HepG2 (cell line): ENCODE results near the gene PARP2. TPM values are rescaled to one million over a fixed set of nuclear protein-coding genes. Genes with fewer than 3 reads are reported as not detected.

Source experiments
- DMAP1 ChIP-seq: IDR thresholded peaks from 2 replicates; pipeline ENCODE4 v1.6.1; 2016
- NR2F2 ChIP-seq: IDR thresholded peaks from 2 replicates; pipeline ENCODE4 v1.6.1; 2012; ENCODE audit warnings: low read depth, inconsistent platforms, borderline replicate concordance
- RBAK ChIP-seq: sonication (generic); formaldehyde crosslinking; IDR thresholded peaks from 2 replicates; pipeline ENCODE4 v1.5.1; 2020; ENCODE audit warnings: mild to moderate bottlenecking, missing genetic modification reagents
- RFXAP ChIP-seq: sonication (generic); formaldehyde crosslinking; IDR thresholded peaks from 2 replicates; pipeline ENCODE4 v1.4.0; 2020; ENCODE audit warnings: missing genetic modification reagents, borderline replicate concordance
- THAP11 ChIP-seq: IDR thresholded peaks from 2 replicates; pipeline ENCODE4 v1.6.1; 2016; ENCODE audit warnings: missing biosample characterization, missing genetic modification reagents
- ZBTB34 ChIP-seq: sonication (generic); formaldehyde crosslinking; IDR thresholded peaks from 2 replicates; pipeline ENCODE4 v1.8.0; 2022; ENCODE audit warnings: mild to moderate bottlenecking, missing genetic modification reagents
- ZNF414 ChIP-seq: sonication (generic); formaldehyde crosslinking; IDR thresholded peaks from 2 replicates; pipeline ENCODE4 v1.5.0; 2020; ENCODE audit warnings: missing genetic modification reagents
- ZNF546 ChIP-seq: sonication (generic); formaldehyde crosslinking; conservative IDR thresholded peaks from 2 replicates; pipeline ENCODE4 v1.8.1; 2023; ENCODE audit warnings: mild to moderate bottlenecking, missing genetic modification reagents
- ZNF607 ChIP-seq: sonication (generic); formaldehyde crosslinking; IDR thresholded peaks from 2 replicates; pipeline ENCODE4 v1.5.1; 2020; ENCODE audit warnings: missing genetic modification reagents, mild to moderate bottlenecking, borderline replicate concordance
- ZNF83 ChIP-seq: sonication (generic); formaldehyde crosslinking; IDR thresholded peaks from 2 replicates; pipeline ENCODE4 v1.4.0; 2020; ENCODE audit warnings: missing genetic modification reagents, mild to moderate bottlenecking, borderline replicate concordance
- polyA plus RNA-seq, 8 experiments: library from polyadenylated mRNA; depleted of rRNA in 3 of 8; stranded (reverse) in 7 of 8; unstranded in 1 of 8; fragments of >200 nt; fragmentation: Illumina TruSeq in 4 of 8; extraction: Trizol in 4 of 8; gene quantifications; 2 replicates each; pipeline versions ENCODE4 v1.2.1 to v1.2.3, GENCODE V29; 2011 to 2016; ENCODE audit warnings: low read depth in 4 of 8, missing spikeins in 1 of 8, mixed read lengths in 1 of 8; ENCODE audit not compliant: insufficient read depth in 1 of 8
- total RNA-seq, 5 experiments: library from RNA; depleted of rRNA; stranded (reverse); fragments of >200 nt; fragmentation: Illumina TruSeq; extraction: Trizol; gene quantifications; 2 replicates each; pipeline ENCODE4 v1.2.3, GENCODE V29; 2016; ENCODE audit warnings: low read depth in 1 of 5
- TF ChIP-seq, protein P1 (sequence below): sonication (generic); formaldehyde crosslinking; IDR thresholded peaks from 2 replicates; pipeline ENCODE4 v1.4.0; 2020; ENCODE audit warnings: missing genetic modification reagents
- TF ChIP-seq, protein P2 (sequence below): IDR thresholded peaks from 2 replicates; pipeline ENCODE4 v1.6.1; 2012; ENCODE audit warnings: inconsistent platforms
- TF ChIP-seq, protein P3 (sequence below): sonication (generic); formaldehyde crosslinking; IDR thresholded peaks from 2 replicates; pipeline ENCODE4 v1.4.0; 2020; ENCODE audit warnings: missing genetic modification reagents
- TF ChIP-seq, protein P4 (sequence below): sonication (generic); formaldehyde crosslinking; IDR thresholded peaks from 2 replicates; pipeline ENCODE4 v1.8.1; 2022; ENCODE audit warnings: low read depth, mild to moderate bottlenecking, missing genetic modification reagents

The PARP2 gene
- total and polyA plus RNA-seq, 2 of the 13 experiments (the other 11 are each of a cell fraction or from before 2014, with no cell fraction given), result 37.3 to 38.4 TPM

DNA sequence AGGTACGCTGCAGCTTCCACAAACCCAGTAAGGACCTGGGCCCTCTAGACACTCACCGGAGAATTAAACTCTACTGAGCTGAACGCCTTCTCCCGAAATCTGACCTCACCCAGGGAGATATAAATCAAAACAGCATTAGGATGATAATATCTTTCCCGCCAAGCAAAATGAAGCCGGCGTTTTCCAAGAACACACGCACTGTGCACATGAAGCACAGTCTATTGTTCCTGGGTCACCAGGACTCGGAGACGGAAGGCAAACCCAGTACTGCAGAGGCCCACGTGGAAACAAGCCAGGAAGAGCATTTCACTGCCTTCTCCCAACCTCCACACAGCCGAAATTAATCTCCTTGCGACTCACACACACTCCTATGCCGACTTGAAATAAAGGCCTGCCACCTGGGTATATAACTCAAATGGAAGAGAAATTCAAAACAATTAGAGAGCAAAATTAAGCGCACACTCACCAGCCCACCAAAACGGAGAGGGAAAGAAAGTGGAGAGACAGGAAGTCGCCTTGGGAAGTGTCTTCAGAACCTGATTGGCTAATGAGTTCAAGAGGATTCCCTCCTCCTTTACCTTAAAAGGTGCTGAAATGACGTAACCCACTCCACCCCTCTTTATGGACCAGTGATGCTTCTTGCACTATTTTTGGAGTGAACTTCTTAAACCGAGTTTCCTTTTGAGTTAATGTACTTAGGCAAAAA is 10.5 kb upstream of the PARP2 start, which contains the start of gene CCNB1IP1 (continued):
- TF ChIP-seq, protein P1, sequence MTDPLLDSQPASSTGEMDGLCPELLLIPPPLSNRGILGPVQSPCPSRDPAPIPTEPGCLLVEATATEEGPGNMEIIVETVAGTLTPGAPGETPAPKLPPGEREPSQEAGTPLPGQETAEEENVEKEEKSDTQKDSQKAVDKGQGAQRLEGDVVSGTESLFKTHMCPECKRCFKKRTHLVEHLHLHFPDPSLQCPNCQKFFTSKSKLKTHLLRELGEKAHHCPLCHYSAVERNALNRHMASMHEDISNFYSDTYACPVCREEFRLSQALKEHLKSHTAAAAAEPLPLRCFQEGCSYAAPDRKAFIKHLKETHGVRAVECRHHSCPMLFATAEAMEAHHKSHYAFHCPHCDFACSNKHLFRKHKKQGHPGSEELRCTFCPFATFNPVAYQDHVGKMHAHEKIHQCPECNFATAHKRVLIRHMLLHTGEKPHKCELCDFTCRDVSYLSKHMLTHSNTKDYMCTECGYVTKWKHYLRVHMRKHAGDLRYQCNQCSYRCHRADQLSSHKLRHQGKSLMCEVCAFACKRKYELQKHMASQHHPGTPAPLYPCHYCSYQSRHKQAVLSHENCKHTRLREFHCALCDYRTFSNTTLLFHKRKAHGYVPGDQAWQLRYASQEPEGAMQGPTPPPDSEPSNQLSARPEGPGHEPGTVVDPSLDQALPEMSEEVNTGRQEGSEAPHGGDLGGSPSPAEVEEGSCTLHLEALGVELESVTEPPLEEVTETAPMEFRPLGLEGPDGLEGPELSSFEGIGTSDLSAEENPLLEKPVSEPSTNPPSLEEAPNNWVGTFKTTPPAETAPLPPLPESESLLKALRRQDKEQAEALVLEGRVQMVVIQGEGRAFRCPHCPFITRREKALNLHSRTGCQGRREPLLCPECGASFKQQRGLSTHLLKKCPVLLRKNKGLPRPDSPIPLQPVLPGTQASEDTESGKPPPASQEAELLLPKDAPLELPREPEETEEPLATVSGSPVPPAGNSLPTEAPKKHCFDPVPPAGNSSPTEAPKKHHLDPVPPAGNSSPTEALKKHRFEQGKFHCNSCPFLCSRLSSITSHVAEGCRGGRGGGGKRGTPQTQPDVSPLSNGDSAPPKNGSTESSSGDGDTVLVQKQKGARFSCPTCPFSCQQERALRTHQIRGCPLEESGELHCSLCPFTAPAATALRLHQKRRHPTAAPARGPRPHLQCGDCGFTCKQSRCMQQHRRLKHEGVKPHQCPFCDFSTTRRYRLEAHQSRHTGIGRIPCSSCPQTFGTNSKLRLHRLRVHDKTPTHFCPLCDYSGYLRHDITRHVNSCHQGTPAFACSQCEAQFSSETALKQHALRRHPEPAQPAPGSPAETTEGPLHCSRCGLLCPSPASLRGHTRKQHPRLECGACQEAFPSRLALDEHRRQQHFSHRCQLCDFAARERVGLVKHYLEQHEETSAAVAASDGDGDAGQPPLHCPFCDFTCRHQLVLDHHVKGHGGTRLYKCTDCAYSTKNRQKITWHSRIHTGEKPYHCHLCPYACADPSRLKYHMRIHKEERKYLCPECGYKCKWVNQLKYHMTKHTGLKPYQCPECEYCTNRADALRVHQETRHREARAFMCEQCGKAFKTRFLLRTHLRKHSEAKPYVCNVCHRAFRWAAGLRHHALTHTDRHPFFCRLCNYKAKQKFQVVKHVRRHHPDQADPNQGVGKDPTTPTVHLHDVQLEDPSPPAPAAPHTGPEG (CRISPR knock-in tag), result peak; percentile 45; the same call in 1 of the 2 replicates
- 0 out of 2 replicates have a peak, but pooled peaks have one; percentile 46 for TF ChIP-seq ZNF83 (CRISPR knock-in tag)
- 0 out of 2 replicates have a peak, but pooled peaks have one; percentile 35 for TF ChIP-seq NR2F2
- TF ChIP-seq, protein P2, sequence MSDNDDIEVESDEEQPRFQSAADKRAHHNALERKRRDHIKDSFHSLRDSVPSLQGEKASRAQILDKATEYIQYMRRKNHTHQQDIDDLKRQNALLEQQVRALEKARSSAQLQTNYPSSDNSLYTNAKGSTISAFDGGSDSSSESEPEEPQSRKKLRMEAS, result peak; percentile 95
- peak; percentile 88; the same call in 1 of the 2 replicates for TF ChIP-seq DMAP1
- no peak for TF ChIP-seq ZNF546 (CRISPR knock-in tag)
- TF ChIP-seq THAP11, result peak; percentile 66
- TF ChIP-seq ZBTB34 (CRISPR knock-in tag), result 0 out of 2 replicates have a peak, but pooled peaks have one; percentile 8
- peak; percentile 24; the same call in 1 of the 2 replicates for TF ChIP-seq RFXAP (CRISPR knock-in tag)
- TF ChIP-seq, protein P3, sequence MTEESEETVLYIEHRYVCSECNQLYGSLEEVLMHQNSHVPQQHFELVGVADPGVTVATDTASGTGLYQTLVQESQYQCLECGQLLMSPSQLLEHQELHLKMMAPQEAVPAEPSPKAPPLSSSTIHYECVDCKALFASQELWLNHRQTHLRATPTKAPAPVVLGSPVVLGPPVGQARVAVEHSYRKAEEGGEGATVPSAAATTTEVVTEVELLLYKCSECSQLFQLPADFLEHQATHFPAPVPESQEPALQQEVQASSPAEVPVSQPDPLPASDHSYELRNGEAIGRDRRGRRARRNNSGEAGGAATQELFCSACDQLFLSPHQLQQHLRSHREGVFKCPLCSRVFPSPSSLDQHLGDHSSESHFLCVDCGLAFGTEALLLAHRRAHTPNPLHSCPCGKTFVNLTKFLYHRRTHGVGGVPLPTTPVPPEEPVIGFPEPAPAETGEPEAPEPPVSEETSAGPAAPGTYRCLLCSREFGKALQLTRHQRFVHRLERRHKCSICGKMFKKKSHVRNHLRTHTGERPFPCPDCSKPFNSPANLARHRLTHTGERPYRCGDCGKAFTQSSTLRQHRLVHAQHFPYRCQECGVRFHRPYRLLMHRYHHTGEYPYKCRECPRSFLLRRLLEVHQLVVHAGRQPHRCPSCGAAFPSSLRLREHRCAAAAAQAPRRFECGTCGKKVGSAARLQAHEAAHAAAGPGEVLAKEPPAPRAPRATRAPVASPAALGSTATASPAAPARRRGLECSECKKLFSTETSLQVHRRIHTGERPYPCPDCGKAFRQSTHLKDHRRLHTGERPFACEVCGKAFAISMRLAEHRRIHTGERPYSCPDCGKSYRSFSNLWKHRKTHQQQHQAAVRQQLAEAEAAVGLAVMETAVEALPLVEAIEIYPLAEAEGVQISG (CRISPR knock-in tag), result peak; percentile 64; the same call in 1 of the 2 replicates
- TF ChIP-seq, protein P4, sequence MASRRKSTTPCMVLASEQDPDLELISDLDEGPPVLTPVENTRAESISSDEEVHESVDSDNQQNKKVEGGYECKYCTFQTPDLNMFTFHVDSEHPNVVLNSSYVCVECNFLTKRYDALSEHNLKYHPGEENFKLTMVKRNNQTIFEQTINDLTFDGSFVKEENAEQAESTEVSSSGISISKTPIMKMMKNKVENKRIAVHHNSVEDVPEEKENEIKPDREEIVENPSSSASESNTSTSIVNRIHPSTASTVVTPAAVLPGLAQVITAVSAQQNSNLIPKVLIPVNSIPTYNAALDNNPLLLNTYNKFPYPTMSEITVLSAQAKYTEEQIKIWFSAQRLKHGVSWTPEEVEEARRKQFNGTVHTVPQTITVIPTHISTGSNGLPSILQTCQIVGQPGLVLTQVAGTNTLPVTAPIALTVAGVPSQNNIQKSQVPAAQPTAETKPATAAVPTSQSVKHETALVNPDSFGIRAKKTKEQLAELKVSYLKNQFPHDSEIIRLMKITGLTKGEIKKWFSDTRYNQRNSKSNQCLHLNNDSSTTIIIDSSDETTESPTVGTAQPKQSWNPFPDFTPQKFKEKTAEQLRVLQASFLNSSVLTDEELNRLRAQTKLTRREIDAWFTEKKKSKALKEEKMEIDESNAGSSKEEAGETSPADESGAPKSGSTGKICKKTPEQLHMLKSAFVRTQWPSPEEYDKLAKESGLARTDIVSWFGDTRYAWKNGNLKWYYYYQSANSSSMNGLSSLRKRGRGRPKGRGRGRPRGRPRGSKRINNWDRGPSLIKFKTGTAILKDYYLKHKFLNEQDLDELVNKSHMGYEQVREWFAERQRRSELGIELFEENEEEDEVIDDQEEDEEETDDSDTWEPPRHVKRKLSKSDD (CRISPR knock-in tag), result no peak
- TF ChIP-seq ZNF414 (CRISPR knock-in tag), result no peak
- TF ChIP-seq ZNF607 (CRISPR knock-in tag), result no peak; the same call in 1 of the 2 replicates
- no peak for TF ChIP-seq RBAK (CRISPR knock-in tag)
